Mucosa of stomach (tissue), 1 donor: Measurements from ENCODE around the gene PANK4.
"Not testable (repeated sequence)": the region's sequence is repeated elsewhere in the genome, so short reads cannot be mapped to it uniquely, and the experiment has no call there.

Experiments
- H3K27me3 ChIP-seq: one replicate; pipeline ENCODE4 v1.7.0; 2013; ENCODE audit warnings: mild to moderate bottlenecking, low read length; ENCODE audit not compliant: control insufficient read depth, insufficient read depth
- H3K36me3 ChIP-seq: one replicate; pipeline ENCODE4 v1.7.0; 2013; ENCODE audit warnings: low read length; ENCODE audit not compliant: control insufficient read depth, insufficient read depth
- H3K4me1 ChIP-seq: one replicate; pipeline ENCODE4 v1.7.0; 2013; ENCODE audit warnings: mild to moderate bottlenecking, low read length; ENCODE audit not compliant: control insufficient read depth, insufficient read depth
- H3K4me3 ChIP-seq: one replicate; pipeline ENCODE4 v1.7.0; 2013; ENCODE audit warnings: low read length
- H3K9ac ChIP-seq: one replicate; pipeline ENCODE4 v1.7.0; 2013; ENCODE audit warnings: mild to moderate bottlenecking, low read length, moderate library complexity
- H3K9me3 ChIP-seq: one replicate; pipeline ENCODE4 v1.7.0; 2013; ENCODE audit warnings: mild to moderate bottlenecking, low read length, moderate library complexity; ENCODE audit not compliant: control insufficient read depth
- donor health status: Pancreatic carcinoma.

PANK4 gene

DNA sequence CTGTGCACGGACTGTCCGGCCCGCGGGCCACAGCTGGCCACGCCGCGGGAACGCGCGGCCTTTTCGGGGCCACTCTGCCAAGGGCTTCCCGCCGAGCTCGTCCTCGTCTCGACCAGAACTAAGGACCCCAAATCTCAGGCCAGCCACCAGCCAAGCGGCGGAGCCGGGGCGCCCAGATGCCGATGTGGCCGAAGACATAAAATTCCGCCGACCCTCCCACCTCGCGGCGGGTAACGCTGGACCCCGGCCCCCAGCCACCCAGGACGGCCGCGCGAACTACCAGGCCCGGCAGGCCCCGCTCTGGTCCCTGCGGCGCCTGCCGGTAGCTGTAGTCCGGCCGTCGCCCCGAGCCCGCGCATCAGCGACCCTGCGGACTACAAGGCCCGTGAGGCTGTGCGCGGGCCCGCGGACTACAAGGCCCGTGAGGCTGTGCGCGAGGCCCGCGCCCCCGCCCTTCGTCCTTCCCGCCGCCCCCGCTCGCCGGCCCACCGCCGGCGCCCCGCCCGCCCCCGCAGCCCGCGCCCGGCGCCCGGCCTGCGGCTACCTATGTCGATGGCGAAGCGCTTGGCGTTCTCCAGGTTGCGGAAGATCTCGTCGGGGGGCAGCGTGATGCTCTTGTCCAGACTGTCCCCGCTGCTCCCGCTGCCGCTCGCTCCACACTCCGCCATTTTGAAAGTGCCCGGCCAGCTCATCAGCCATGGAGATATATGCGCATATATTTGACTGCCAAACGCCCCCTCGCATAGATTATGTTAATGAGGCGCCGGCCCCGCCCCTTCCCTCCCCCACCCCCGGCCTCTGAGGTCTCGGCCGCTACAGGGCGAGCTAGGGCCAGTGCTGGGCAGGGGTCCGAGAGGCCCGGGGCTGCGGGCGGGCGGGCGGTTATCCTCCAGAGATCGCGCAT lies at the start of gene PANK4:
Gene PANK4 (minus strand): TSS at position 677 of the 904 bp plus-strand sequence. CDS start 9 bp downstream, at position 668.
- Histone ChIP-seq H3K4me1 (peaks cover 50% of the 10 kb centered on the region), H3K4me3 (peak within 1 kb of the TSS; percentile 71), H3K27me3 (peaks cover 40% of the 10 kb centered on the region), H3K9ac (peak within 1 kb of the TSS; percentile 74), H3K36me3 (no peaks in the 10 kb centered on the region), H3K9me3 (no peaks in the 10 kb centered on the region)

DNA sequence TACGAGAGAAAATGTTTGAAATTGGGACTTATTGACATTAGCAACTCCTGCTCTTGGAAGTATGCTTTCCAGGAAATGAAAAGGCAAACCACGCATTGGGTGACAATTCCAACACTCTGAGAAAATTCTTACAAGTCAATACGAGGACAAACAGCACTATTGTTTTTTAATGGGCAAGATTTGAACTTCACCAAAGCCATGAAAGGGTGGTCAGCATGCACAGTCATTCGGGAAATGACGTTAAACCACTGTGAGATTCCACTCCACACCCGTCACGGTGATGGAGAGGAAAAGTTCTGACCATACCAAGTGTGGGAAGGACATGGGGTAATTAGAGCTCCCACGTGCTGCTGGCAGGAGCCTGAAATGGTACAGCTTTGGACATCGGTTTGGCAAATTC lies 48.0 kb upstream of the PANK4 start:
- Histone ChIP-seq H3K27me3 (no peaks in the 10 kb centered on the region), H3K4me3 (no peak overlapping the region), H3K9me3 (no peaks in the 10 kb centered on the region), H3K36me3 (no peaks in the 10 kb centered on the region), H3K9ac (no peak overlapping the region), H3K4me1 (peaks cover 37% of the 10 kb centered on the region)

DNA sequence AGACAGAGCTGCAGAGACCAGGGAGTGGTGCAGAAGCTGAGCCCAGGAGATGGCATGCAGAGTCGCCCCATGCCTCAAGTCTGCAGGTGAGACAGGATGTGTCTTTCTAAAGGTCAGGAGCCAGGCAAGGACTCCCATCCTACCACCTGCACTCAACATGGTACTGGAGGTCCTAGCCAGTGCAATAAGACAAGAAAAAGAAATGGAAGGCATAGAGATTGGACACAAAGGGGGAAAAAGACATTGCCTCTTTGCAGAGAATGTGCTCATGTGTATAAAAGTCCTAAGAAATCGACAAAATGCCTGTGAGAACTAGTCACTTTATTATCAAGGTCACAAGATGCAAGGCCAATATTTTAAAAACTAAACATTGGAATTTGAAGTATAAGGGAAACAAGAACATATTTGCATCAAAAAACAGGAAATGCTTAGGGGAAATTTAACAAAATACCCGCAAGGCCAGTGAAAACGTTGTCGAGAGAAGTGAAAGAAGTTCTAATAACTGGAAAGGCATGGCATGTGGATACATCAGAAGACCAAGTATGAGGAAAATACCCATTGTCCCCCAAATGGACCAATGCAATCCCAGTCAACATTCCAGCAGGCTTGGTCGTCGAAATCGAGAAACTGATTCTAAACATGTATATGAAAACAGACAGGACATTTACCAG lies 47.0 kb upstream of the PANK4 start:
- Histone ChIP-seq H3K27me3 (no peaks in the 10 kb centered on the region), H3K4me3 (no peak overlapping the region), H3K4me1 (peaks cover 30% of the 10 kb centered on the region), H3K9ac (no peak overlapping the region), H3K36me3 (no peaks in the 10 kb centered on the region), H3K9me3 (no peaks in the 10 kb centered on the region)

DNA sequence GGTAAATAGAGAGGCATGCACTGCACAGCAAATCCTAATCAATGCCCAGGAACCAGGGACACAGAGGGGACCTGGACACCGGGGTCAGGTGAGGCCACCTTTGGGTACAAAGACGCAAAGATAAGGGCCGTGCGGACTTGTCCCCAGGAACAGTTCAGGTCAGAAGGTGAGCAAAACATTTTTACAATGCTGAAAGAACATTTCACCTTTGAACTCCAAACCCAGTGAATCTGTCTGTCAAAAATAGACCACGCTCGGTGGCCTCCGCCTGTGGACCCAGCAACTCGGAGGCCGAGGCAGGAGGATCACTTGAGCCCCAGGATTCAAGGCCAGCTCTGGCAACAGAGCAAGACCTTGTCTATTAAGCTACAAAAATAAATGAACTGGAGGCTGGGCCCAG lies 45.0 kb upstream of the PANK4 start:
- H3K9ac ChIP-seq = no peak overlapping the region
- H3K4me3 ChIP-seq = no peak overlapping the region
- H3K36me3 ChIP-seq = no peaks in the 10 kb centered on the region
- H3K4me1 ChIP-seq = peaks cover 16% of the 10 kb centered on the region
- H3K27me3 ChIP-seq = no peaks in the 10 kb centered on the region
- no peaks in the 10 kb centered on the region for H3K9me3 ChIP-seq

GRCh38 chr1:2570332-2570731 lies 43.9 kb upstream of the PANK4 start:
- H3K9ac ChIP-seq = no peak overlapping the region
- H3K4me3 ChIP-seq = no peak overlapping the region
- H3K27me3 ChIP-seq = peaks cover 3% of the 10 kb centered on the region
- H3K9me3 ChIP-seq = no peaks in the 10 kb centered on the region
- peaks cover 15% of the 10 kb centered on the region for H3K4me1 ChIP-seq
- H3K36me3 ChIP-seq = no peaks in the 10 kb centered on the region

DNA sequence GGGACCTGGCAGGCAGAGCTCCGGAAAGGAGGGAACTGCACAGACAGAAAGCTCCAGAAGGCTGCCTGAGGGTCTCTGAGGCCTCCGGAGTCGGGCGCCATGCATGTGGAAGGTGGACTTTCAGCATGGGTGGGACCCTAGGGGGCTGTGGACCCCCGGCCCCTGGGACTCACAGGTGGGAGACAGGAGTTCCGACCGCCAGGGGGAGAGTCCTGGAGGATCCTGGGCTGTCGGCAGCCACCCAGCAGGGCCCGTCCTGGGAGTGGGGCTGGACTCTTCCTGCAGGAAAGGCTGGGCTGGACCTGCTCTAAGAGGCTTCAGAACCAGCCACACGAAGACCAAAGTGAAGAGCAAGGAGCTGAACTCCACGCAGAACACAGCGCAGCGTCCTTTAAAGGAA lies 43.3 kb upstream of the PANK4 start:
- not testable (repeated sequence) for H3K9me3 ChIP-seq, H3K36me3 ChIP-seq, H3K4me3 ChIP-seq, H3K27me3 ChIP-seq, H3K9ac ChIP-seq
- H3K4me1 ChIP-seq = peaks cover 17% of the 10 kb centered on the region

DNA sequence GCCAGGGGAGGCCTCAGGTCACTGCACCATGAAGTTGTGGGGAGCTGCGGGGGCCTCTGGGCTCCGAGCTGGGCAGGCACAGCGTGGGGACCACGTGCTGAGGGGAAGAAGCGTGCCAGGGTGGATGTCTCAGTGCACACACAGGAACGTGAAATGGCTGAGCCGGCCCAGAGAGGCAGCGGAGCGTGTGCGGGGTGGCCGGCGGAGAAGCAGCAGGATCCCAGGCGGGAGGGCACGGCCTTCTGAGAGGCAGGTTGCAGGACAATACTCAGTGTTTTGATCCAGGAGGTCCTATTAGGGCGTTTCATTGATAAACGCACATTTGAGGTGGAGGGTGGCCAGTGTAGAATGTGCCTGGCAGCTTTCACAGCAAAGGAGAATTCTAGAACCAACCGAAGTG lies 42.7 kb upstream of the PANK4 start:
- peaks cover 3% of the 10 kb centered on the region for H3K27me3 ChIP-seq
- H3K9me3 ChIP-seq = no peaks in the 10 kb centered on the region
- H3K4me1 ChIP-seq = peaks cover 20% of the 10 kb centered on the region
- H3K9ac ChIP-seq = no peak overlapping the region
- no peaks in the 10 kb centered on the region for H3K36me3 ChIP-seq
- no peak overlapping the region for H3K4me3 ChIP-seq

GRCh38 chr1:2568187-2568816 lies 41.9 kb upstream of the PANK4 start:
- not testable (repeated sequence) for H3K27me3 ChIP-seq, H3K9ac ChIP-seq, H3K9me3 ChIP-seq, H3K4me3 ChIP-seq, H3K36me3 ChIP-seq
- H3K4me1 ChIP-seq = peaks cover 20% of the 10 kb centered on the region

- H3K27me3 ChIP-seq = peaks cover 3% of the 10 kb centered on the region
- H3K9ac ChIP-seq = no peak overlapping the region
- H3K4me3 ChIP-seq = no peak overlapping the region
- H3K9me3 ChIP-seq = no peaks in the 10 kb centered on the region
- H3K36me3 ChIP-seq = no peaks in the 10 kb centered on the region
- peaks cover 20% of the 10 kb centered on the region for H3K4me1 ChIP-seq
Measured at GRCh38 chr1:2567083-2567679, 40.8 kb upstream of the PANK4 start.

GRCh38 chr1:2566101-2567045 lies 40.0 kb upstream of the PANK4 start:
- Histone ChIP-seq H3K4me3 (no peak overlapping the region), H3K4me1 (peaks cover 20% of the 10 kb centered on the region), H3K36me3 (no peaks in the 10 kb centered on the region), H3K9me3 (no peaks in the 10 kb centered on the region), H3K9ac (peak overlapping the region; percentile 8), H3K27me3 (peaks cover 3% of the 10 kb centered on the region)

GRCh38 chr1:2564815-2565374 lies 38.5 kb upstream of the PANK4 start:
- Histone ChIP-seq H3K9me3 (no peaks in the 10 kb centered on the region), H3K27me3 (peaks cover 3% of the 10 kb centered on the region), H3K4me3 (no peak overlapping the region), H3K9ac (peak overlapping the region; percentile 8), H3K4me1 (peaks cover 20% of the 10 kb centered on the region), H3K36me3 (no peaks in the 10 kb centered on the region)
